ENCODE data around the gene SLC27A5. TPM values are rescaled to one million over a fixed set of nuclear protein-coding genes. Genes with fewer than 3 reads are reported as not detected.

The SLC27A5 gene
- total and polyA plus RNA-seq, 2 experiments from 2014 or later, result 3.6 to 5.1 TPM

DNA sequence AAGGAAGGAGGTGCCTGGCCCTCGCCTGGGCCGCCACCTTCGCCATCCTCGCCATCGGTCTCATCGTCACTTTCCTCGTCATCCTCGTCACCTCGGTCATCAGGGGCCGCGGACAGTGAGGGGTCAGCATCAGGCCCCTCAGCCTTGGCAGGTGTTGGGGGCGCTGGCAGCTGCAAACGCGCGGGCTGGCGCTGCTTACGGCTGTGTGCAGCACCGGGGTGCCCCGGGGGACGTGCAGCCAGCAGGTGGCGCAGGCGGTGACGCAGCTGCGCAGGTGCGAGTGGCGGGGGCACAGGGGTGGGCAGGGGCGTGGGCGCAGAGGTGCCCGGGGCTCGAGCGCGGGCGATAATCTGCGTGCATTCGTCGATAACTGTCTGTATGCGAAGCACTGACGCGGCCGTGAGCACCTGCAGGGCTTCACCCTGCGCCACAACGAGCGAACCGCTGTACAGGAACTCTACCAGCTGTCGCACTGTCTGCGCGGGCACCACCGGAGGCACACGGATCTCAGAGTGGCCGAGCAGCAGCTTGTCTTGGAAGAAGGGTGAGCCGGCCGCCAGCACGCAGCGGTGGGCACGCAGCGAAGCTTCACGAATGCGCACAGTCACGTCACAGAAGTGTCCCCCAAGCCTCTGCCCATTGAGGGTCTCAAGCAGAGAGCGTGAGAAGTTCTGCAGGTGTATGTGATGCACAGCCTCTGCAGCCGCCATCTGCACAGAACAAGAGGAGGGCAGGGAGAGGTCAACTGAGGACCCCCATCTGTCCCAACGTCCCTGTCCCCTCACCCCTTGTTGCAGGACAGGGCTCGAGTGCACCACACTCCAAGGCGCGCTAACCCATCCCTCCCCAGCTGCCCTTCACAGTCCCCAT is 5.4 kb upstream of the SLC27A5 start:
- Histone ChIP-seq H2AFZ (no peak overlapping the region), H4K20me1 (ENCODE audit: insufficient read depth) (no peaks in the 10 kb centered on the region), H3K27ac (no peak overlapping the region), H3K27me3 (replicated peaks; ENCODE audit: insufficient read depth) (no peaks in the 10 kb centered on the region), H3K9me2 (ENCODE audit: insufficient read depth) (no peaks in the 10 kb centered on the region), H3K4me1 (ENCODE audit: insufficient read depth) (peaks cover 12% of the 10 kb centered on the region), H3K4me2 (ENCODE audit: unreplicated experiment) (no peak overlapping the region), H3K4me3 (no peak overlapping the region), H3K79me2 (ENCODE audit: insufficient read depth) (peaks cover 46% of the 10 kb centered on the region), H3F3A (ENCODE audit: insufficient read depth) (peaks cover 18% of the 10 kb centered on the region; the same call in 1 of the 2 replicates), H3K9ac (no peak overlapping the region), H3K9me3 (ENCODE audit: low read depth) (no peaks in the 10 kb centered on the region), H3K36me3 (ENCODE audit: low read depth) (peaks cover 5% of the 10 kb centered on the region; the same call in 1 of the 2 replicates)
- in situ Hi-C loops (cut with MboI), result no loop called here
- WGBS, 2 experiments (ENCODE audit: low coverage in 1 of 2, low lambda C conversion rate in 2 of 2, missing lambda C conversion rate in 2 of 2), result 92 to 96% methylated on average over 45 to 64 of the region's 65 CpGs
- no peak for DNase-seq
- no peak for TF ChIP-seq EZH2 (IDR thresholded peaks at IDR 0.05; ENCODE audit: insufficient read depth, poor library complexity, severe bottlenecking)
- TF ChIP-seq EZH2phosphoT487 (IDR thresholded peaks at IDR 0.05; ENCODE audit: insufficient read depth, low read depth), result no peak

- DNase-seq, result no peak
- Histone ChIP-seq H3K9ac (no peak overlapping the region), H3K4me1 (ENCODE audit: insufficient read depth) (peaks cover 12% of the 10 kb centered on the region), H3K36me3 (ENCODE audit: low read depth) (peaks cover 5% of the 10 kb centered on the region; the same call in 1 of the 2 replicates), H3K27me3 (replicated peaks; ENCODE audit: insufficient read depth) (no peaks in the 10 kb centered on the region), H3K4me3 (no peak overlapping the region), H3K9me3 (ENCODE audit: low read depth) (no peaks in the 10 kb centered on the region), H3K79me2 (ENCODE audit: insufficient read depth) (peaks cover 46% of the 10 kb centered on the region), H3K27ac (no peak overlapping the region), H3K9me2 (ENCODE audit: insufficient read depth) (no peaks in the 10 kb centered on the region), H2AFZ (no peak overlapping the region), H3K4me2 (ENCODE audit: unreplicated experiment) (no peak overlapping the region), H4K20me1 (ENCODE audit: insufficient read depth) (no peaks in the 10 kb centered on the region), H3F3A (ENCODE audit: insufficient read depth) (peaks cover 18% of the 10 kb centered on the region; the same call in 1 of the 2 replicates)
- TF ChIP-seq EZH2 (IDR thresholded peaks at IDR 0.05; ENCODE audit: insufficient read depth, poor library complexity, severe bottlenecking) (no peak), EZH2phosphoT487 (IDR thresholded peaks at IDR 0.05; ENCODE audit: insufficient read depth, low read depth) (no peak)
- in situ Hi-C loops (cut with MboI), result no loop called here
- WGBS, 2 experiments (ENCODE audit: low coverage in 1 of 2, low lambda C conversion rate in 2 of 2, missing lambda C conversion rate in 2 of 2), result 78 to 89% methylated on average over 7 to 25 of the region's 25 CpGs
Measured at GRCh38 chr19:58516246-58516836, 4.5 kb upstream of the SLC27A5 start.

GRCh38 chr19:58515259-58515658 is 3.5 kb upstream of the SLC27A5 start:
- H3F3A ChIP-seq (ENCODE audit: insufficient read depth), result peaks cover 14% of the 10 kb centered on the region; the same call in 1 of the 2 replicates
- no peak for TF ChIP-seq EZH2phosphoT487 (IDR thresholded peaks at IDR 0.05; ENCODE audit: insufficient read depth, low read depth)
- no peak for TF ChIP-seq EZH2 (IDR thresholded peaks at IDR 0.05; ENCODE audit: insufficient read depth, poor library complexity, severe bottlenecking)
- no peak overlapping the region for H2AFZ ChIP-seq
- no peaks in the 10 kb centered on the region for H3K9me2 ChIP-seq (ENCODE audit: insufficient read depth)
- H4K20me1 ChIP-seq (ENCODE audit: insufficient read depth), result no peaks in the 10 kb centered on the region
- in situ Hi-C loops (cut with MboI), result no loop called here
- H3K4me2 ChIP-seq (ENCODE audit: unreplicated experiment), result no peak overlapping the region
- H3K4me1 ChIP-seq (ENCODE audit: insufficient read depth), result peaks cover 7% of the 10 kb centered on the region
- H3K4me3 ChIP-seq, result no peak overlapping the region
- H3K27me3 ChIP-seq (replicated peaks; ENCODE audit: insufficient read depth), result no peaks in the 10 kb centered on the region
- peaks cover 46% of the 10 kb centered on the region for H3K79me2 ChIP-seq (ENCODE audit: insufficient read depth)
- H3K27ac ChIP-seq, result no peak overlapping the region
- no peak for DNase-seq
- peak overlapping the region; percentile 25; the same call in 1 of the 2 replicates for H3K9ac ChIP-seq
- no peaks in the 10 kb centered on the region for H3K9me3 ChIP-seq (ENCODE audit: low read depth)
- H3K36me3 ChIP-seq (ENCODE audit: low read depth), result peaks cover 5% of the 10 kb centered on the region; the same call in 1 of the 2 replicates
- WGBS, 2 experiments (ENCODE audit: low coverage in 1 of 2, low lambda C conversion rate in 2 of 2, missing lambda C conversion rate in 2 of 2), result 75 to 88% methylated on average over 2 of the region's 2 CpGs

- WGBS, 2 experiments (ENCODE audit: low coverage in 1 of 2, low lambda C conversion rate in 2 of 2, missing lambda C conversion rate in 2 of 2), result 50 to 74% methylated on average over 3 of the region's 3 CpGs
- DNase-seq, result no peak
- no peaks in the 10 kb centered on the region for H3K9me3 ChIP-seq (ENCODE audit: low read depth)
- peaks cover 12% of the 10 kb centered on the region; the same call in 1 of the 2 replicates for H3F3A ChIP-seq (ENCODE audit: insufficient read depth)
- H3K27me3 ChIP-seq (replicated peaks; ENCODE audit: insufficient read depth), result no peaks in the 10 kb centered on the region
- TF ChIP-seq EZH2 (IDR thresholded peaks at IDR 0.05; ENCODE audit: insufficient read depth, poor library complexity, severe bottlenecking) (no peak), EZH2phosphoT487 (IDR thresholded peaks at IDR 0.05; ENCODE audit: insufficient read depth, low read depth) (no peak)
- no peak overlapping the region for H3K4me2 ChIP-seq (ENCODE audit: unreplicated experiment)
- H3K9me2 ChIP-seq (ENCODE audit: insufficient read depth), result no peaks in the 10 kb centered on the region
- in situ Hi-C loops (cut with MboI), result no loop called here
- H3K36me3 ChIP-seq (ENCODE audit: low read depth), result peaks cover 5% of the 10 kb centered on the region; the same call in 1 of the 2 replicates
- no peak overlapping the region for H3K27ac ChIP-seq
- peaks cover 7% of the 10 kb centered on the region for H3K4me1 ChIP-seq (ENCODE audit: insufficient read depth)
- no peak overlapping the region for H2AFZ ChIP-seq
- peak overlapping the region; percentile 38 for H3K9ac ChIP-seq
- H3K79me2 ChIP-seq (ENCODE audit: insufficient read depth), result peaks cover 46% of the 10 kb centered on the region
- H3K4me3 ChIP-seq, result no peak overlapping the region; the same call in 1 of the 2 replicates
- no peaks in the 10 kb centered on the region for H4K20me1 ChIP-seq (ENCODE audit: insufficient read depth)
Measured at GRCh38 chr19:58514564-58515022, 2.8 kb upstream of the SLC27A5 start.

All from GM23248 (cell line).